SU-DHL-6 (cell line): ENCODE measurements around the gene PRM1.

Experiments
- CTCF ChIP-seq: fragments of 200-600 bp; sonication (generic); IDR thresholded peaks from one replicate; pipeline ENCODE4 v1.5.1; 2017; ENCODE audit warnings: antibody characterized with exemption, mild to moderate bottlenecking, low read length, moderate library complexity; ENCODE audit not compliant: insufficient read depth, poor library complexity, severe bottlenecking
- EZH2phosphoT487 ChIP-seq: fragments of 200-600 bp; sonication (generic), shearing (Covaris generic); conservative IDR thresholded peaks from 2 replicates; pipeline ENCODE4 v1.6.1; 2018; ENCODE audit warnings: mild to moderate bottlenecking, antibody characterized with exemption, low read length, moderate library complexity, mixed read lengths

GRCh38 chr16:11278681-11279628 is 2.2 kb downstream of the PRM1 start:
- TF ChIP-seq CTCF, result no peak
- TF ChIP-seq EZH2phosphoT487, result no peak
